GM19025 (cell line): Measurements from ENCODE around the gene PROKR2.

ENCODE experiments used
- ATAC-seq: cut with Tn5 transposase; IDR thresholded peaks from one replicate; pipeline ENCODE4 v1.9.1; 2021; ENCODE audit warnings: mild to moderate bottlenecking, low read depth, moderate library complexity; ENCODE audit not compliant: unreplicated experiment

The PROKR2 gene

DNA sequence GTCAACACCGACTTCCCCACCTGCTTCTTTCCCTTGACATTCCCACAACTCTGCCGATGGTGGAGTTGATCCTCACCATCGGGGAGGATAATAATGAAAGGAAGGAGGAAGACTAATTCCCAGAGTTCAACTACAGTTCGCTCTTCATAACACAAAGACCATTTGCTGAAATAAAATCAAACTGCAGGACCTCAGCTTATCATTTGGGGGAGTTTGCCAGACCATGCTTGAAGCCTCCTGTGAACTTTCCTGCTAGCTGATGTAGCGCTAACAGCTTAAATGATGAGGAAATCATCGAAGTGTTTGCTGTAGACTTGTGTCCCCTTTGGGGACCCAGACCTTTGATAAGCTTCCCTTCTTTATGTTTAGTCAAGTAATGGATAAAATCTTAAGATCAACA is 26.2 kb downstream of the PROKR2 start:
- ATAC-seq = no peak

DNA sequence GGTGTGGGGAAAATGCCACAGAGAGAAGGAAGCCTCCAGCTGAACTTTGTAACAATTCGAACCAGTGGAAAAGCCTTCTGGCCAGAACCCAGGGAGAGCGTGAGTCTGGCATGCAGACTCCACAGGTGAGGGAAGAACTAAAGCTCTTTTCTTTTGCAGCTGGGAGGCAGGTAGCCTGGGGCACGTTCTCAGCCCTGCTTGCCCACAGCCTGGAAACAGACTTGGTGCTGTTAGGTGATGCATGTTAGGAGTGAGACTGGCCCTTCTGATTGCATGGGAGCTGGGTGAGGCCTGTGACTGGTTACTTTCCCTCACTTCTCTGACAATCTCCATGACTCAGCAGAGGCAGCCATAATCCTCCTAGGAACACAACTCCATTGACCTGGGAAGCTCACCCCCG is 34.2 kb downstream of the PROKR2 start:
- no peak for ATAC-seq

DNA sequence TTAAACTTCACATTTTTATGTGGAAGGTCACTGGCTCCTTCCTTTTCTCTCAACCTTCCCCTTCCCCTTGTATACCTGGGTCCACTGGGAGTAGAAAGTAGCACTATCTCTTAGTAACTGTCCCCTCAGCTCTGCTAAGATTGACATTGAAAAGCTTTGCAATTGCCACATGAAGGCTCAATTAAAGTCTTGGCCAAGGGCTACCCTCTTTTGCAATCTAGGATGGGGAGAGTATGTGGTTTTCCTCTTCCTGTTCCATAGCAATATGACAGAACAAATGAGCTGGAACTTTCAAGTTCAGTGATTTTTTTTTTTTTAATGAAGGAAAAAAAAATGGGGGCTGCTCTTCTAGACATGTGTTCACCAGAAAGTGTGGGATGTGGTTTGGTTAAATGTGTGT is 37.1 kb downstream of the PROKR2 start:
- ATAC-seq = no peak

DNA sequence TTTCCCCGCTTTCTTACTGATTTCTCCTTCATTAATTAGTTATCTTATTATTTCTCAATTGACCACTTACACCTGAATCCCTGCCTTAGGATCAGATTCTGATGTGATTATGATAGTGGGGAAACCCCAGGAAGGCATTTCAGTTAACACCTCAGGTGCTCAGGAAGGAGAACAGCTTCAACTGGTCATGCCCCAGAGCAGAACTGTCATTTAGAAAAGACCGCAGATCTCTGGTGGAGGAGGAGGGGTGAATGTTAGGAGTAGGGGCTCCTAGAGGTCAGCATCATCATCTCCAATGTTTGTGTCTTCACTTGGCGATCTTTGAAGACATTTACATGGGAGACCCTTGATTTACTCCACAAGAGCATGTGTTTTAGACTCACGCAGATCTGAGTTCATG is 44.5 kb downstream of the PROKR2 start:
- ATAC-seq = no peak

DNA sequence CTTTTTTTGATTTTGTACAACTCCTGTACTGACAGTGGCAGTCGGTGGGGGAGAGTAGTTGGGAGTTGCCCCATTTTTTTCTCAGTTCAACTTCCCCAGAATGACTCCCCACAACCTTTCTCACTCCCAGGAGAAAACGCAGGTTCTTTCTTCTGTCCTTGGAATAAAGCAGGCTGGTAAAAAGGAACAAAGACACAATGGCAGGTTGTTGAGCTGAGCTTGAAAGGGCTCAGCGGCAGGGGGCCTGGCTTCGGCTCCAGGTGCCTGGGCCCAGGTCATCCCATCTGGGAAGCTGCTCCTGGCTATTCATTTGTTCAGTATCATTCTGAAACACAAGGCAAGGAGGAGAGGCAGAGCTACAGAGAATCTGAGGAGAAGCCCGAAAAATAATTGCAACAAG is 46.2 kb downstream of the PROKR2 start:
- ATAC-seq = no peak

DNA sequence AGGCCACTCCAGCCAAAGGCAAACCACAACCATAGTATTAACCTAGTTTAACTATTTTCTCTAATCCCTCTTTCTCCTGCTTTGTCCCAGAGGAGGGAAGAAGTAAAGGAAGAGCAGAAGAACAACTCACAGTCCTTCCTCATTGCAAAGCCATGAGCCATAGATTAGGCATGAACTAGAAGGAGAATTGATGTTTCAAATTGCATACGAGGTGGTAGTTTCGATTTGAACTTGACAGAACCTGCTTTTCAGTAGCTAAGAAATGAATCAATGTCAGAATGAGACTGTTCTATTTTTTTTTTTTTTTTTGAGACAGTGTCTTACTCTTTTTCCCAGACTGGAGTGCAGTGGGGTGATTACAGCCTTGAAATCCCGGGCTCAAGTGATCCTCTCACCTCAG is 48.3 kb downstream of the PROKR2 start:
- no peak for ATAC-seq

DNA sequence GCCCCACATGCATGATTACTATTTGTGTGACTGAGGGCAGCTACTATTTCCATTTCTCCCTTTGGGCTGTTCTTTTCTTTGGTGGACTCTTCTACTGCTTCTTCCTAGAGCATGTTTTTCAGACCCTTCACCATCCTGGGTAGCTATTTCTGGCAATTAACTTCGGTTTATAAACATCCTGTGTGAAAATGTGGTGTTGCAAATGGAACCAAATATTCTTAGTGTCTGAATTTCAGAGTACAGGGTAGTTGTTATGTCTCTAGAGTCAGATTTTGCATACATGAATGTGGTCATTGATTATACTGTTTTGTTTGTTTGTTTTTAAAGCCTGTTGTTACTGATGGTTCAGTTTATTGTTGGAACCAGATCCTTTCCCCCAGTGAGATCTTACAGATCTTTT is 49.7 kb downstream of the PROKR2 start:
- no peak for ATAC-seq
